GM21723 (cell line): Measurements from ENCODE around the gene DCLK1.

Experiments used
- ATAC-seq: cut with Tn5 transposase; IDR thresholded peaks from one replicate; pipeline ENCODE4 v1.9.1; 2021; ENCODE audit warnings: mild to moderate bottlenecking, moderate library complexity; ENCODE audit not compliant: unreplicated experiment

Gene DCLK1

DNA sequence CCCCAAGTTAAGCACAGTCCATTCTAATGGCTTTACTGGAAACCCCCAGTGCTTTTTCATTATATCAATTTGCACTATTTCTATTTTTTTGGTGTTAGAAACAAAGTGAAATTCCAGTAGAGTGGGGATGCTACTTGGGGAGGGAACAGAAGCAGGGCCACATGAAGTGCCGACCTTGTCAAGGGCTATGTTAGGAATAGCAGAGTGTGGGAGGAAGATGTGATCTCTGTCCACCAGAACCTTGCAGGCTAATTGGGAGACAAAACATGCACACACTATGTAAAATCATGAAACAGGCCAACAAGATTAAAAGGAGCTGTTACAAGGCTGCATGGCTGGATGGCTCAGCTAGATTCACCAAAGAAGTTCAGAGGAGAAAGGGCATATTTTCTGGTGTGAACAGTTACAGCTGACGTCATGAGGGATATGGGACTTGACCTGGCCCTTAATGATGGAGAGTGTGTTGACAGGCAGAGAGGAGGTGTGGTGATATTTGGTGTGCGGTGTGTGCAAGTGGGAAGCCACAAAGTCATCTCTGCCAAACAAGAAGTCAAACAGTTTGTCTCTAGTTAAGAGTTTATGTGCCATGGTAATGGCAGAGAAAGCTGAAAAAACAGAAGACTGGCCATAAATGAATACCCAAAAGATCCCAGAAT is 336.3 kb downstream of the DCLK1 start:
- no peak for ATAC-seq

DNA sequence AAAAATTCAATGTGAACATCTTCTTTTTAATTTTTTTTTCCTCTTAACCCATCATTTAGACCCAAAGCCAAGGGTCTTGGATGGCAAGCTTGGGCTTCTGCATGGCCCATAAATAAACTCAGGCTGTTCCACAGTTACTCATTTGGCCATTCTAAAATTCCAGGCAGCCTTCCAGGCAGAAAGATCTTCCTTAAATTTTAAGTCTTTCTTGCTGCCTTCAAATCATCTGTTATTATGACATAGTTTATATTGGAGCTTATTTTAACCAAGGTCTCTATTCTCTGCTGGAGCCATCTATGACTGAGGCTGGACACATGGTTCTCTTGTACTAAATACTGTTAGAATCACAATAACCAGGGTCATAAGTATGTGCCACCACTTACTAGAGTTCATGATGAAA is 337.4 kb downstream of the DCLK1 start:
- ATAC-seq: no peak

DNA sequence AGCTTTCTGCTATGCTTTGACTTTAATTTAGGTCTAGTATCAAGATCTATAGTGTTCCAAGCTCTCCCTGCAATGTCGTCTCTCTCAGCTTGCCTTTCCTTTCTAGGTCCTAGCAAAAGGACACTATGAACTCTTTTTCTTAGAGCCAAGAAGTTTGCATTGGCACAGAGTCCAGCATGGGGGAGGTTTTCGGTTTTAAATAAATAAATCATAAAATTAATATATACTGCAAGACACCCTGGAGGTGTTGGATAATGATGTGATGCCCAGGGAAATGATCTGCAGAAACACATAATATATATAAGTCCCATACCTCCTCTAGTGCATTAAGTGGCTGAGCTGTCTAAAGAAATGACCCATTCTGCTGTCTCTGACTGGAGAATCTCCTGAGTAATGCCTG is 338.3 kb downstream of the DCLK1 start:
- ATAC-seq: no peak

DNA sequence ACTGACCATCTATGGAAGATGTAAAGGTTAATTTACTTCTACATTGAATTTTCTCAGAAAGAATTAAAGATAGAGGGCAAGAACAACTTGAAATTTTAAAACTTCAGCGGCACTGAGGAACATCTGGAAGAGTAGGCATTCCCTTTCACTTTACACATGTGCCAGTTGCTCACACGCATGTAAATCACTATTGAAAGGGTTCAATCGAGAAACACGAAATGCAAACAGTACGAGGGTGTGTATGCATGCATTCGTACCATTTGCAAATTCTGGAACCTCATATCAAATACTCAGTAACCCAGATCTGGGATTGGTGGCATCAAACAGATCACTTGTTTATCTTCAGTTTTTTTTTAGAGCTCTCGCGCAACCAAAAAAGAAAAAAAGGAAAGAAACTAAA is 339.2 kb downstream of the DCLK1 start:
- ATAC-seq: no peak

DNA sequence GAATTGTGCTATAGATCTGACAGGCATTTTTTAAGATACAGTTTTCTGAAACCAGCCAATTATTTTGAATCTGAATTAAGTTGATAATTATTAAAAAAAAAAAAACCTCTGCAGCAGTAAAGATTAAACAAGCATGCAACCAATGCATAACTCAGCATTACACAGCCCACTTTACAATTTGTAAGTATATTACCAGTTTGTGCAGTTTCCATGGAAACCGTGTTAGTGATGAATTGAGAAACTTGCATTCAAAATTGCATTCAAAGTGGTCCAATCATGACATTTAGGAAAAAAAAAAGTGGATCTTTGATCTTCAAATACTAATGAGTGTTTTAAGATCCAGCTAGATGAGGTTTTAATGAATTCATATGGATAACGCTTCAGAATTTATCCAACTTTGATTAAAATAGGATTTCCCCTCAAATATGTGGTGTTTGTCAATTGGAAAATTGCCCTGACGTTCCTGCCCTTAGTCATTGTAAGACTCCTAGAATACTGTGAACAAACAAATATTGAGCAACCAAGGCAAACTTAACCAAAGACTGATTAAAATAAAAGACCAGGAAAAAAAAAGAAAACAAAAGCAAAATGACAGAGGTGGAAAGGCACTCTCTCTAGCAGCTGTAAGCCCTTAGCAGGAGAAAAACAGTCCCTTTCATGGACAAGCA is 339.9 kb downstream of the DCLK1 start:
- no peak for ATAC-seq

DNA sequence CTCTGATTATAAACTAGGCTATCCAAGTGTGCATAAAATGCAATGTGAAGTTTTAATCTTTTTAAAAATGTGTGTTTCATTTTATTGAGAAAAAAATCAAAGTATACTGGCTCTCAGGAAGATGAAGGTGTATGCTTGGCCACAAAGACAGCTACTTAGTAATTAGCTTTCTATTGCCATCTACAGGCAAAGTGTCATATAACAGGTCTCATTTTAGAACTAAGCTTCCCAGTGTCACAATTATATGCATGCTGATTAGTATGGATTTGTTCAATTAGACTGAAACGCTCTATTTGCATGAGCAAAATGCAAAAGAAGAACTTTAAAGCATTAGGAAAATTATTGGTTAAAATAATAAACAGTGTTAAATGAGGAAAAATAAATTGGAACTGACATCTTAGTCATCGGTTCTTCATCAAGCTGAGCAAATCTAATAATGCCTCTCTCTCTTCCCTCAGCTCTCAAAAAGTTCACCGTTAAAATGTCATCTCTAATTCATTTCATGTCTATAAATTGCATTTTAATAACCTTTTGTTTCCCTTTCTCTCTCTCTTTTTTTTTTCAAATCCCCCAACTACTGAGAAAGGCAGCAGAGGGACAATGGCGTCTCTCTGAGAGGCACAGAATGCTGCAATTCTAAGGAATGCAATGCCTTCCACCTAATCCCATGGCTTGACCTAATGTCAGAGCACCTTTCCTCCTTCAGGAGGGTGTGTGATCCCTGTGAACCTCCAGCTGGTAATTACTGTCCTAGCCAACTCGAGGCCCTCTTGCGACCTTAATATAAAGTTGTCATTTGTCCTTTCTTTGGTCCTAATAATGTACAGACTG is 341.6 kb downstream of the DCLK1 start:
- peak; percentile 78 for ATAC-seq

DNA sequence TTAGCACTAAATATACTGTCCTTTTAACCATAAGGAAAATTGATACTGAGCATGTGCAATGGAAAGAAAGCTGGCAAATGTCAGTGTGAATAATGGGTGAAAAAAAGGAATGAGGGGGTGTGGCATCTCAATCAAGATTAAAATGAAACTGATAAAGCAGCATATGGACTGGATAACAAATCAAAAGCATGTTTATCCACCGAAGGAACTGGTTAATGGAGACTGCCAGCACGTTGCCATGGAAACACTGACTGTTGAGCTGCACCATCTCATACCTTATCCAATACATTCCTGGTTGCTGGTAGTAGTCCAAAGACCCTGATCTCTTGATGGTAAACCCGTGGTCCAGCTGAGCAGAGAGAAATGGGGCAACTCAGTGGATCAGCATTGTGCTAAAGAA is 343.2 kb downstream of the DCLK1 start:
- no peak for ATAC-seq

DNA sequence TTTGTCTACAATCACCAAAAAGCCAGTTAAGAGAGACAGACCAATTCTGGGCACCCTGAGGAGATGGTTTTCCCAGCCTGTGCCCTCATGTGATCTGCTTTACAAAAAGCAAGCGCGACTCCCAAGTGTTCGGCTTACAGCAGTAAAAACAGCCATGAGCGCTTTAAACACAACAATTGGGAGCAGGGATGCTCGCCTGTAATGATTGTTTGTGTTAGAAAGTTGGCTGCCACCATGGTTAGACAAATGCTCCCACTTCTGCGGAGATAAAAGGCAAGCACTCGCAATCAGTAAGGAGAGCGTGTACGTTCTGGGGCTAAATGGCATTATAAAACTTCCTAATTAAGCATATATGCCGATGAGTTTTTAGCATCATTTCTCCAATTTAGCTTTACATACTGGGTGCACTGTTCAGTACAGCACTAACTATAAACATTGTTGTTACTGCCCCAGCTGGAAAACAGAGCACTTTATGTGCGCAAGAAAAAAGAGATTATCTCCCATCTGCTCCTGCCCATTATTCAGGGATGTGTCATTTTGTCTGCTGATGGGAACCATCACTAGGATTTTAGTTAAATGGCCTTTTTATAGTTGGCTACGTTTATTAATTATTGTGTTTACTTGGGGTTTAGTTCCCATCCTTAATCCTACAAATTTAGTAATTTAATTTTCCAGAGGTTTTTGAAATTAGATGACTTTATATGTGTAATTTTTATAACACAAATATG is 345.4 kb downstream of the DCLK1 start:
- no peak for ATAC-seq

DNA sequence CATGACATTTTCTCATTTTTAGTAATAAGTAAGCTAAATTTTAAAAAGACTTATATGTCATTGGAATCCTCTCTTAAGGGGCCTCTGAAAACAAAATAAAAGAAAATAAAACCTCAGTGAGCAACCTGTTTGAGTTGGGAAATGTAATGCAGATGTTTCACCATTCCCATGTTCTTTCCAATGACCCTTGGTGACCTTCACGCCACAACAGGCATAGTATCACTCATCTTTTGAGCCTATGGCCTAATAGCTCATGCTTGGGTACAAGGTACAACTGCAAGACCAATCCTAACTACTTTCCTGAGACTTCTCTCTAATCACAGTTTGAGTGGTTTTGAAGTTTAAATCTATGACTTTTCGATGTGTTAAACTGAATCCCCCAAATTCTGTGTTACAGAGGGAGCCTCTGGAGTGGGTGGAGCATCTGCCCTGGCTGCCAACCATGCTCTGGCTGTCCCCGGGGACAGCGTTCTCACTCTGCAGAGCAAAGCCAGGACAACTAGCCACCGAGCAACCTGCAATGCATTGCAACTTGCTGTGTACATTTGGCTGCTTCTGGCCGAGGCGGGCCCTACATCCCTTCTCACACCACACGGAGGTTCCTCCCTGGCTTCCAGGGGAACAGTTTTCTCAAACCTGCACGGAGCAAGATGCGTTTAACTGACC is 346.8 kb downstream of the DCLK1 start:
- no peak for ATAC-seq

DNA sequence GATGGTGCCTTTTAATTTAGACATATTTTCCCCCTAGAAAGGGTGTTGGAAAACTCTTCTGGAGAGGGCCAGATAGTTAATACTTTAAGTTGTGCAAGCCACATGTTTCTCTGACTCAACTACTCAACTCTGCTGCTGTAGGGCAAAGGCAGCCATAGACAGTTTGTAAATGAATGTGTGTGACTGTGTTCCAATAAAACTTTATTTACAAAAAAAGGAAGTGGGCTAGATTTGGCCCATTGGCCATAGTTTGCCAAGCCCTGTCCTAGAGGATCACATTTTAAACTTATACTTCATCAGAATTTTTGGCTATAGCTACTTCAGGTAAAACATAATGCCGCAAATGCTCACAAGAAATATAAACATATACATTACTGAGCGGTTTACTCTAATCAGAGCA is 348.4 kb downstream of the DCLK1 start:
- no peak for ATAC-seq

DNA sequence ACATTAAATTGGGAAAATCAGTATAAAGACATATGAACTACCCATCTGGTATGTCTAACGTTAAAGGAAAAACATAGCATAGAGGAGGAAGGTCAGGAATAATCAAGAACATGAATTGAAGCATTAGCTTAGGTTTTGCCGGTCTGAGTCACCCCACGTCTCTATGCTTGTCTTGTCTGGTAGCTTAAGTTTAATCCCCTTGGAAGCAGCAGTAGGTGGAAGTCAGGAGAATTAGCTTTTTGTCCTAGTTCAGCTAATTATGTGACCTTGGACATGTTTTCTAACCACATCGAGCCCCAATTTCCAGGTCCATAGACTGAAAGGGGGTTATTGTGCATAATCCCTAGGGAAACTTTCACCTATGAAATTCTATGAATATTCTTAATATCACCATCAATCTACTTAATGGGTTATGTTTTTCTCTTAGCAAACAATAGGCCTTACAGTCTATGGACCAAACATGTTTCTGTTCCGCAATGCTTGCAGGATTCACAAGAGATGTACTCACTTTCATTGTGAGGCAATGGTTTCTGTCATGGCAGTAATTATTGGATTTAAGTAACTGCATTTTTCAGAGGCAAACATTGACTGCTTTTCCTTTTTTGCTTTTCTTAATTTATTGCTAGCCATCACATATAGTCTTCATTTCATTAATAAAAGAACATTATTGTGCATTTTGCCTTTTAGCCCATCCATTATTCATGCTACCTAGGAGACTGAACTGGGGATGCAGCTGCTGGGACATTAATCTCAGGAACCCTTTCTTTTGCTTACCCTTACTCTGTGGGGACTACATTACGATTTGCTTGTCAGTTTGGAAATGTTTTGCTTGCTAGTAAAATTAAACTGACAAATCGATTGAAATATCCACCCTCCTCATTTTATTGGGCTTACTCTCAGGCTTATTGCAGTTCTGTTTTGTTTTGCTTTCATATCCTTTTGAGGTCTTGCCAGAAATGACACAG is 349.9 kb downstream of the DCLK1 start:
- ATAC-seq: no peak

DNA sequence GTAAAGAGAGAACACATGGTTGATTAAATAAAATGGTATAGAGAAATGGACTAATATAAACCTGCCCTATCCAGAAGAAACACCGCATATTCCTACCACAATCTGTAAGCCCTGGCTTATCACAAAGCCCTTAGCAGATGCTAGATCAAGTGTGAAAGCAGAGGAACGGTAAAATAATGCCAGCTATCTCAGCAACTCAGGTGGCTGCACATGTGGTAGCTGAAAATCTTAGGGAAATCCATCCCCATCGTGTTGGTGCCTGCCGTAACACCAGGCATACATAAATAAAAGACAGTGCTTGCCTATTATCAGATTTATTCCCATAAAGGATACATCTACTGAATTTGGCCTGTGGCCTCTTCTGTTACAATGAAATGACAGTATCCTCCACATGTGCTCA is 350.6 kb downstream of the DCLK1 start:
- no peak for ATAC-seq

DNA sequence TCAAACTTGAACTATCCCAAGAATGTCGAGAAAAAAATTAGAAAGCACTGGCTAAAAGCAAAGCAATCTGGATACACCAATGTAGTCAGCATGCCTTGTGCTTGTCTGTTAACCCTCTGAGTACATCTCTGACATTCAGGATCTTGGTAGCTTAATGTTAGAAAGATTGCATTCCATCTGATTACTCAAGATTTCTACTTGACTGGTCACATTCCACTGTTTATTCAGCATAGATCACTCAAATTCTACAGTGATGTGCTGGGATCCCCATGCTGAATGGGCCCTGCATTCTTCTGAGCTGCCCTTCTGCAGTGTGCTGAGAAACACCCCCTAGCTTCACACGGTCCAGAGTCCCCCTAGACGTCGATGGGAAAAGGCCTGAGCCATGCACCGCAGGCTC is 359.3 kb downstream of the DCLK1 start:
- no peak for ATAC-seq

DNA sequence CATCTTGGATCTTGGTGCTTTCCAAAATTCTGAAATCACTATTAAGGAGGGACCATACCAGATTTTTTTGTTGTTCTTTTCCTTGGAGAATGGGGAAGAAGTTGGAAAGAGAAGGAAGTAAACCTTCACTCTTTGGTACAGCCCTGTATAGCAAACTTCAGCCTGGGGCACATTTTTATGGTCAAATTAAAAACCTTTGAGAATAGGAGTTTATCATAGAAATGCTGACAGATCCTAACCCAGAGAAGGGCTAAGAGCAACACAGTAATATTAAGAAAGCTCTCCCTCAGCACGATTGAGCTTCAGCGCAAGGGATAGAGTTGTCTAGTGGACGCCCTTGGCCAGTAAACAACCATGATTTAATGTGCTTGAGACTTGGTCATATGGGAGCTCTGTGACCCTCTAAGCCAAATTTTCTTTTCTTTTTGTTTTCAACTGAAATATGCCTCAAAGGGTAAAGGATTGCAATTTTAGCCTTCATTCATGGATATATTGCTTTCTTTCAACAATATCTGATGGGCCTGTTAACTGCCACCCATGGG is 360.4 kb downstream of the DCLK1 start:
- ATAC-seq: no peak

DNA sequence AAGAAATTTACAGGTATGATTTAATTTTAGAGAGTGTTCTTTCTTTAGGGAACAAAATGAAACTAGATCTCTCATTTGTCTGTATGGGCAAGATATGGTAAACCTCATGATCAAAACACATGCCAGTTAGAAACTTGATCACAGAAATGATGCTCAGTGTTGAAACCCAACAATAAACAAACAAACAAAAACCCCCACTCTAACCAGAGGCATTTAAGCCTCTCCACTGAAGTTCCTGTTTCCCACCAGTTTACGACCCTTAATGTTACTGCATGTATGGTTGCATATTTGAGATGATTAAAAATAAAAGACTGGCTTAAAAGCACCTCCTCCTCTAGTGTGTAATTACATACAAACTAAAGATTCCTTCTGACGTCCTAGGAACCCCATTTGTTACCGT is 361.4 kb downstream of the DCLK1 start:
- ATAC-seq: no peak

DNA sequence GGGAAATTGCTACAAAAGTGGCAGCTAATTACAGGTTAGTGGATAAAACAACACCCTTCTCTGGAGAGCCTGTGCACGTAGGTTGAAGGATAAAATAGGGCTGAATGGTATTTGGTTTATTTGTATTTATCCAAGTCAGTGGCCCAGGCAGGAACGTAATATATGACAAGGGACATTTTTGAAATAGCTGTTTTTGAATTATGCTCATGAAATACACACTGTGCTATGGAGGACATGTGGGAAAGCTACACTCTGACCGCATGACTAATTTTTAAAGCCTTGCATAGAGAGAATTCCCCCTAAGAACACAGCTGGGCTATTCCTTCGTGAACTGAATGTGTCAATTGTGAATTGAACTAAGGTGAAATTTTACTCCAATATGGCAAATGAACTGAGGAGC is 362.6 kb downstream of the DCLK1 start:
- ATAC-seq: no peak

DNA sequence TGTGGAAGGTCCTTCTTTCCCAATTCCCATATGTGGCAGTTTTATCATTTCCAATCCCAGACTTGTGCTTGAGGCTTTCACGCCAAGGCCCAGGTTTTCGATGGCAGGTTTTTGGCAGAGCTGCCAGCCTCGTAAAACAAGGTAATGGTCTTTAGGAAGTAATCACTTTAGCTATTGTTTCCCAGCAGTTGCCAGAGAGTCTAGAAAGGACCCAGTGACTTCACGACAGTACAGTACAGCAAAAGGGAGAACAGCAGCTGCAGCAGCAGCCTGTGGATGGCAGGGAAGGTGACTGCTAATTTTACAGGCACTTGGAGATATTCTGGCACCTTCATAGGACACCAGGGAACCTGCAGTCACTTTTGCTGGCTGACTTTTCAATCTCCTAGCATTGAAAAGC is 363.1 kb downstream of the DCLK1 start:
- no peak for ATAC-seq

DNA sequence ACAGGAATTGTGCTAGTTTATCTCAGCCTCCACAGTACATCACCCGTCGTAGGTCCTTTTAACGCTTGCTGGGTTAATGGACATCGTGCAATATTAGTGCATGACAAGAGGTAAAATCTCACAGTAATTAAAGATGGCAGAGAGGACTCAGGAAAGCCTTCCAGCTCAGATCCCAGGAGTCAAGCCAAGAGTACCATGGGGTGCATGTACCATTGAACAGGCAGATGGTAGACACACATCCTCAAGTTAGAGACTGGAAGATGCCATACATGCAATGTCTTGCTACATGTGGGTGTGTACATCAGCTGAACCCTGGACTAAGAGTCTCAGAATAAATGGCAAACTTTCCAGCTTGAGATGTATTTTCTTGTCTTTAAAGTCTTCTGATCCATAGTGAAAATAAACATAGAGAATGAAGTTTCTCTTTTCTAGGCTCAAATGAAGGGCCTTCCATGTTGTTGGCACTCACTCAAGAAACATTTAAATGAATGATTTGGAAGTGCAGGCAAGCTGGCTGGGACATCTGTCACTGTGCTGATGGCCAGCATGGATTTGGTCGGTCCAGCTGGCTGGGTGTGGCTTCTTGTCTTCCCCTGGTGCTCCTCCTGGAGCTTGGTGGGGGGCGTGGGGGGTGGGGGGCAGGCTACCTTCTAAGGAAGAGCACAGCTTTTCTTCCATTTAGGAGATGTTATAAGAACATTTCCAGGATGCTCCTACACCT is 363.8 kb downstream of the DCLK1 start:
- ATAC-seq: no peak

DNA sequence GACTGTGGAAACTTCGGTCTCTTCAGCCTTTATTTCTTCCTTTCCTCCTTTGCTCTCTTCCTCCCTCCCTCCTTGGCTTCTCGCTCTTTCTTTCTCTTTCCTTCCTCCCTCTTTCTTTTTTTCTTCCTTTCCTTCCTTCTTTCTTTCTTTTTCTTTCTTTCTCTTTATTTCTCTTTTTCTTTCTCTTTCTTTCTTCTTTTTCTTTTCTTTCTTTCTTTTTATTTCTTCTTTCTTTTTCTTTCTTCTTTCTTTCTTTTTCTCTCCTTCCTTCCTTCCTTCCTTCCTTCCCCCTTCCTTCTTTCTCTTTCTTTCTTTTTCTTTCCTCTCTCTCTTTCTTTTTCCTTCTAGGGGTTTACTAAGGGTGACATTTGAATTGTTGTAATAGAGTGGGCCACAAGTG is 364.5 kb downstream of the DCLK1 start:
- no peak for ATAC-seq
